Esophagus squamous epithelium (tissue), 4 donors: ENCODE results near the gene KRTAP10-11.

Experiments used
- POLR2A ChIP-seq, 4 donors: fragments of 450-650 bp; IDR thresholded peaks; one replicate each; pipeline ENCODE4 v1.6.1; 2017; ENCODE audit warnings: antibody characterized with exemption in 4 of 4, mild to moderate bottlenecking in 4 of 4, moderate library complexity in 3 of 4
- TF ChIP-seq, protein P1 (sequence below), 6 experiments: fragments of 450-650 bp in 4 of 6; fragments of 200-600 bp in 2 of 6; sonication (generic) in 2 of 6; IDR thresholded peaks; one replicate each; pipeline ENCODE4 v1.5.1; 2016 to 2019; ENCODE audit warnings: antibody characterized with exemption in 6 of 6, mild to moderate bottlenecking in 4 of 6, moderate library complexity in 4 of 6

DNA sequence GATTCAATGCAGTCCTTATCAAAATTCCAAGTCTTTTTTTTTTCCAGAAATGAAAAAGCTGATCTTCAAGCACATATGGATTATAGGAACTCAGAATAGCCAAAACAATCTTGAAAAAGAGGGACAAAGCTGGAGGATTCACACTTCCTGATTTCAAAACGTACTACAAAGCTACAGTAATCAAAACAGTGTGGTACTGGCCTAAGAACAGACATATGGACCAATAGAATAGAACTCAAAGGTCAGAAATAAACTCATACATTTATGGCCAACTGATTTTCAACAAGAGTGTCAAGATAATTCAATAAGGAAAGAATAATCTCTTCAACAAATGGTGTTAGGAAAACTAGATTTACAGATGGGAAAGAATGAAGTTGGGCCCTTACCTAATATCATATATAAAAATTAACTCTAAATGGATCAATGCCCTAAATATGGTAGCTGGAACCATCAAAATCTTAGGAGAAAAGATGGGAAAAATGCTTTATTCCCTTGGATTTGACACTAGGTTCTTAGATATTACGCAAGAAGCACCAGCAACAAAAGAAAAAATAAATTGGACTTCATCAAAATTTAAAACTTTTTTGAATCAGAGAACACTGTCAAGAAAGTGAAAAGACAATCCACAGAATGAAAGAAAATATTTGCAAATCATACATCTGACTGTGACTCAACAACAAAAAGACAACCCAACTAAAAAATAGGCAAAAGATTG is 46.7 kb downstream of the KRTAP10-11 start:
- TF ChIP-seq, protein P1, sequence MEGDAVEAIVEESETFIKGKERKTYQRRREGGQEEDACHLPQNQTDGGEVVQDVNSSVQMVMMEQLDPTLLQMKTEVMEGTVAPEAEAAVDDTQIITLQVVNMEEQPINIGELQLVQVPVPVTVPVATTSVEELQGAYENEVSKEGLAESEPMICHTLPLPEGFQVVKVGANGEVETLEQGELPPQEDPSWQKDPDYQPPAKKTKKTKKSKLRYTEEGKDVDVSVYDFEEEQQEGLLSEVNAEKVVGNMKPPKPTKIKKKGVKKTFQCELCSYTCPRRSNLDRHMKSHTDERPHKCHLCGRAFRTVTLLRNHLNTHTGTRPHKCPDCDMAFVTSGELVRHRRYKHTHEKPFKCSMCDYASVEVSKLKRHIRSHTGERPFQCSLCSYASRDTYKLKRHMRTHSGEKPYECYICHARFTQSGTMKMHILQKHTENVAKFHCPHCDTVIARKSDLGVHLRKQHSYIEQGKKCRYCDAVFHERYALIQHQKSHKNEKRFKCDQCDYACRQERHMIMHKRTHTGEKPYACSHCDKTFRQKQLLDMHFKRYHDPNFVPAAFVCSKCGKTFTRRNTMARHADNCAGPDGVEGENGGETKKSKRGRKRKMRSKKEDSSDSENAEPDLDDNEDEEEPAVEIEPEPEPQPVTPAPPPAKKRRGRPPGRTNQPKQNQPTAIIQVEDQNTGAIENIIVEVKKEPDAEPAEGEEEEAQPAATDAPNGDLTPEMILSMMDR (IDR thresholded peaks at IDR 0.05): no peak
- TF ChIP-seq POLR2A (IDR thresholded peaks at IDR 0.05): no peak
